Measurements from ENCODE around the gene WBP11.

WBP11 gene

DNA sequence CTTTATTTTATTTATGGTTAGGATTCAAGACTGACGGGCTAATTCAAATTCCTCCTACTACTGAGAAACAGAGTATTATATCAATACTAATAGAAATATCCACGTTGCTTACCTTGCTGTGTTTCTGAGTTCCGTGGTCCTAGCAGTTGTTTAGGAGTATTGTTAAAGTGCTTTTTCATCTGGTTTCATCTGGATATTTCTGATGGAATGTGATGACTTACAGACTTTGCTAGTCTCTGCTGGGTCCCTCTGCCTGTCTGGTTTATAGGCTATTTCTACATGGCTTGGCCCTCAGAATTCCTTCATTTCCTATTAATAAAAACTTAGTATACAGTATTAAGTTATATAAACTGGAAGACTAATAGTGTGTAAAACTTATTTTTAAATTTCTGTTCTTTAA is 10.7 kb upstream of the WBP11 start, which contains the start of gene SMCO3:
TSS of gene SMCO3 (minus strand) at position 169 of the 400 bp plus-strand sequence. CDS start 7,502 bp downstream, outside the sequence.
- DNase-seq, result no peak

DNA sequence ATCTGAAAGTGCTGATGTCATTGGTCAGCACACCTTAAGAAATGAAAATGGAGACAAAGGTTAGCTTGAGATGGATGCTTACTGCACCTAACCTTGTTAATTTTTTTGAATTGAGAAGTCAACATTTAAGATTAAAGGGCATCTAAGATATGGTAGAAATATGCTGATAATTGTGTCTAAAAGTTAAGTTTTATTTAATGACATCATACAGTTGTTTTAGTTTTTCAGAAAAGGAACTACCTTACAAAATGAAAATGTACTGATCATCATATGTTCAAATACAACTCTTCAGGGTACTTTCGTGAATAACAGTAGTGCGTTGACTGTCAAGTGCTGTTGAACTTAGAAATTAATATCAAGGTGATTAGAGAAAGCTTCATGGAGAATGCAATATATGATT is 8.2 kb upstream of the WBP11 start:
- no peak for DNase-seq

- peak; percentile 63 for DNase-seq
These were observed 7.7 kb upstream of the WBP11 start for GRCh38 chr12:14810953-14811483.

DNA sequence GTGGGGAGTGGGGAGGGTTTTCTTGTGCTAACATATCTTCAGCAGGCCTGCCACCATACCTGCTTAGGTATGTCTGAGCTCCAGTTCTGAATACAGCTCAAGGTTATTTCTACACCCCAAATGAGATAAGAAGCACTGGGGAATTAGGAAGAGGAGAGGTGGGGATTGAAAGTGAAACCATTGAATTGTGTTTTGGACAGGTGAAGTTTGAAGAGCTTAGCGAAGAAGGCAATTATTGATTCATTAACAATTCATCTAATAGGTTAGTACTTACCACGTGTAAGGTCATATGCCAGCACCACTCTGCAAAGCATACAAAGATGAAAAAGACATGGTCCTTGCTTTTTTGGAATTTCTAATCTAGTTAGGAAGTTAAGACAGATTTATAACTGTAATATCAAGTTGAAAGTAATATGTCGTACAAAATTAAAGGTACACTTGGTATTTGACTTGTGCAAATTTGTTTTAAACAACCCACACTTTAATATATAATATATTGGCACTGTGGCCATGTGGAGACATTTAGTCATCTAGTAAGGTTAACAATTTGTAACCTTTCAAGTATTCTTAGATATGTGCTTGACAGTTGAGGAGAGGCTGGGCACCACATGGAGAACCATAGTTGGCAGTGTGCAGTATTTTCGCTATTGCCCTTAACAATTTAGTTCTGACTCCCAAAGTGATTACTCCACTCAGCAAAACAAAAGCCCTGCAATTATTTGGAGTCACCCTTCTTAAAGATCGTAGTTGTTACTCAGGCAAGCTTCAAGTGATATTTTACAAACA is 7.1 kb upstream of the WBP11 start:
- peak; percentile 87 for DNase-seq

GRCh38 chr12:14803830-14804160 is 517 bp upstream of the WBP11 start:
- no peak for DNase-seq

- DNase-seq, result no peak
These were observed 612 bp downstream of the WBP11 start for GRCh38 chr12:14802721-14803010.

DNA sequence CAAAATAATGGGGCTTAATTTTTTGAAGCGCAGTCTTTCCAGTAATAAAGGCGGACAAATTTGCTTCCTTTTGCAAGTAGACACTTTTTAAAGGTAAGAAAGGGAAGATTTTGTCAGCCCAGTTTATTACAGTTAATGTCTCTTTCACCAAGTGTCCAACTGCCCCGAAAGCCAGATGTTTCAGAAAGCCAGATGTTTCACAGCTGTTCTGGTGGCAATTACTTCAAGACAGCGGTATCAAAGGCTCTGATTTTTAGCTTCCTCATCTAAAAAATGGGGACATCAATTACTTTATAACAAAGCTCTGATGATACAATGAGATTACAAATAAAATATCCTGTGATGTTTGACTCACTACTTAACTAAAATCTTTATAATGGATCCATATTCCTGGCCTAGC is 1.0 kb downstream of the WBP11 start:
- no peak for DNase-seq

GRCh38 chr12:14795028-14795448 is 8.2 kb downstream of the WBP11 start:
- no peak for DNase-seq

DNA sequence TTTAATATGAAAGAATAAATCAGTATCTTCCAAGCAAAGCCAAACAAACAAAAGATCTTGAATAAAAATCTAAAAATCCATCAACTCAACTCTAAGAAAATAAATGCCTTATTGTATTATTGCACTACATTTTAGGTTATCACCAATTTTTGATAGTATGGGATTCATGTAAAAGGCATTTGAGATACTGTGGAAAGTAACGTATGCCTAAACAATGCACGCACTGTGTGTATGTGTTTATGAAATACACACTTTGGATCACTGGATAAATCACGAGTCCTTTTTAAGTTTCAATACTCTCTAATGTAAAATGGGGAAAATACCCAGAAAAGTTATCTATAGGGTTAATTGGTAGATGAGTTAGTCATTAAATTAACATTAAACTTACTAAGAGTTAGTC is 17.7 kb downstream of the WBP11 start:
- no peak for DNase-seq

- DNase-seq, result no peak
These were observed 18.8 kb downstream of the WBP11 start for GRCh38 chr12:14784471-14784870.

- no peak for DNase-seq
These were observed 20.5 kb downstream of the WBP11 start for GRCh38 chr12:14782756-14783155.

DNA sequence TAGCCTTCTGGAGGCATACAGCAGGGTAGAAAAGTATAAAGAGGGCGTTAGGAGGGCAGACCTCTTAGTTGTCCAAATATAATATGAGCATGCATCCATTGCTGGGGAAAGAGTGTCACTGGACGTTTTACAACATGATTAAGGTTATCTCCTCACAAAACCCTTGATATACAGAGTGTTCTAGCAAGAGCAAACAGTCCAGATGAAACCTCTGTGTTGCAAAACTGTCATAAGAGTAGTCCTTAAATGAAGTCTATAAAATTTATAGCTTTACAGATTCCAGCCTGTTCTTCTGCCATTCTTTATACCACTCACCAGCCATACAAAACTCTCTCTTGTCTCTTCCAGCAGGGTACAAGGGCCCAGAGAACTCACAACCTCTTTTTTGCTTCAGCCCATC is 21.7 kb downstream of the WBP11 start:
- no peak for DNase-seq

DNA sequence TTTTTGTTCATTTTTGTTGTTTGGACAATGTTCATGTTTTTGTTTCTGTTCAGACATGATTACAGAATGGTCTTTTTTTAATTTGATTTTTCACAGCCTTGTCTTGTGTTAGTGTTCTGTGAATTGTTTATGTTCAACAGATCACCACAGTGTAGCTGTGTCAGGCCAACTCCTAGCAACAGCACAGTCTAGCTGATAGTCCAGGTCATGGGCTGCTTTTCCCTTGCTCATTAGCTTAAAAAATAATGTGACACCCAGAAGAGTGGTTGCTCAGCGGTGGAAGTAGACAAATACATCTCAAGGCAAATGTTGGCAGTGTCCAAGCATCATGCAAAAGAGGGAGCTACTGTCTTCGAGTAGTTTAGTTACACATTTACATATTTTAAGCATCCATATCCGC is 22.4 kb downstream of the WBP11 start:
- DNase-seq, result no peak

DNA sequence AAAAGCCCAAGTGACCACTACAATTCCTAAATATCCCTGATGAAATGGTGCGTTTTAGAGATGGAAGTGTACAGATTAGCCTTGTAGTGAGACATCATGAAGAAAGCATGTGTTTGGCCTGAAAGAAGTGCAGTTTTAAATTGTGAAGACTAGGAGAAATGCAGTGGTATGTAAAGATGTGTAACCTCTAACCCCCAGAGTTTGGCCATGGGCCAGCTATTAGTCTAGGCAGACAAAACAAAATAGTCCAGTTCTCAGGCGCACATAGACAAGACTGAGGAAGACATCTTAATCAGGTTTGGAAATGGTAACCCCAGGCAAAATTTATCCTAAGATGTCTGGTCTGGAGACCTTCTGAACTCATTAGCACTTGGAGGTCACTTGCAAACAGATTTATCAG is 23.4 kb downstream of the WBP11 start:
- DNase-seq, result no peak

DNA sequence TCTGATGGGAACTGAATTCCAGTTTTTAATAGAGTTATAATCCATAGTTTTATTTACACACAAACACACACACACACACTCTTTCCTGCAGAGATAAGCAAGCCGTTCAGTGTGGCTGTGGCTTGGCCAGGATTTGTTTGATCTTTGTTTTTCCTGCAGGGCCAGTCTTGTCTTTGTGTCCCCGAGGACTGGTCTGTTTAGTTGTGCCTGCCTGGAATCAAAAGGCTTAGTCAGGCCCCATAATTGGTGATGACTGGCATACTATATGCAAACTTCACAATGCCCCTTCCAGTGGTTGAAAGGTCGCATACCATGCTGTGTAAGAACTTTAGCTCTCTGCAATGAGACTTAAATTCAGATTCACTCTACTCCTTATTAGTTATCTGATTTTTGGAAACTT is 26.0 kb downstream of the WBP11 start:
- no peak for DNase-seq

DNA sequence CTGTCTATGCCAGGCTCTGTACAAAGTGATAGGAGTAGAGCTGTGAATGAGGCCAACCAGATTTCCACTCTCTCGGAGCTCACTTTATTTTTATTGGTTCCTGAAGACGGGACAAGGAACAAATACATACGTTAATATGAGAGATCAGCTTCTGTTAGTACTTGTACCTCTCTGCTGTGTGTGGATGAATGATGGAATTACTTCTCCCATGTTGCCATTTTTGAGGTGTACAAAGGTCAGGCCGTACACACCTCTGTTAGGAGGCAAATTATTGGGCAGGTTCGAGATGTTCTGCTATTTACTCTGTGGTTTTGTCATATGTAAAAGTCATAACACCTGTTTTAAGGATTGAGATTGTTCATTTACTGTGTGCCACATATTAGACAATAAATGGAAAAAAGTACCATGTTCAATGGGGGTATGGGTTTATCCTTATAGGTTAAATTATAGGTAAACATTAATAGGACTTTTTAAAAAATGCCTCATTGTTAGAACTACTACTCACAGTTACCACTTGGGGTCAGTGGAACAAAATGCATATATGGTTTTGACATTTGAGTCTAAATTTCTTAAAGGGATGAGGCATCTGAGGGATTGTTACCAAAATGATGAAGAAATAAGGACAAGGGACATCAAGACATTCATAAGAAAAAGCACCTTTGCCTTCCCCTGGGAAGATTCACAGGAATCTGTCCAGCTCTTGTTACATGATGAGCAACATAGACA is 26.9 kb downstream of the WBP11 start:
- no peak for DNase-seq

- DNase-seq, result no peak
These were observed 27.7 kb downstream of the WBP11 start for GRCh38 chr12:14775636-14775980.

GRCh38 chr12:14774906-14775635 is 28.2 kb downstream of the WBP11 start:
- DNase-seq, result no peak

GRCh38 chr12:14774074-14774905 is 29.0 kb downstream of the WBP11 start:
- peak; percentile 96 for DNase-seq

DNA sequence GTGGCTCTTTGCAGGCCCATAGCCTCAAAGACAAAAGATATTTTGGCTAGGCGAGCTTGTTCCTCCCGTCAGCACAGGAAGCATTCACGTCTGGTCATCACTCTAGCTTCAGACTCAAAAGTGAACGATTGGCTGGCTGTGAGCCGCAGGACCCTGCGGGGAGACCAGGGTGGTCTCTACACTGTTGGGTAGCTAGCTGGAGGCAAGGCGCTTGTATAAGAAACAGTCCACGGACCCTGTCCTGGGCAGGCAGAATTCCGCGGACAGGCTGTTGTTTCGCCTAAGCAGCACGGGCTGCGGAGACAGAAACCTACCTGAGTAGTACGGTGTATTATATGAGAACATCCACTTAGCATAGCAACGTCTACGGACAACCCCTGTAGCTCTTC is 29.6 kb downstream of the WBP11 start:
- peak; percentile 38 for DNase-seq

GRCh38 chr12:14772946-14773345 is 30.3 kb downstream of the WBP11 start:
- no peak for DNase-seq

DNA sequence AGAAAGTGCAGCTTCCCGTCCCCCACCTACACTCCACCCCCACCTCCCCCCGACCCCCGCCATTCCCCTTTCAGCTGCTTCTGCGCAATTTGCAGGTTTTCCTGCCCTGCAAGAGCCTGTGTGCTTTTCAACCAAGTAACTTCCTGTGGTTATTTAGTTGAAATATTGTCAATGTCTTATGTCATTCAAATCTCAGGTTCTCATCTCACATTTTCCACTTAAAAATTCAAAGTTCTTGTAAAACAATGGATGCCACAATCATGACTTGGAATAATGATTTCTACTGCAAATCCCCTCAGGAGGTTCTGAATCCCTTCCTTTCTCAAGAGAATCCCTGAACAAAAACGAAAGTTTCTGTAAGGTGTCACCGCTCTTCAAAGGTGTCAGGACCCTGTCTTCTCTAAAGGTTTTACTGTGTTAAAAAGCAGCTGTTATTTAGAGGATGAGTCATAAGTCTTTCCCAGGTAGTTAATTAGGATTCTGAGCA is 31.6 kb downstream of the WBP11 start:
- peak; percentile 36 for DNase-seq

Measured in NCI-H2227 treated with DMSO at 0.1 percent for 48 hours (cell line).